HepG2 (cell line): ENCODE measurements around the gene AP5Z1. TPM values are rescaled to one million over a fixed set of nuclear protein-coding genes. Genes with fewer than 3 reads are reported as not detected.

Experiments
- ATAC-seq: fragments of 200-7000 bp; cut with Tn5 transposase; 3 replicates; pipeline ENCODE4 v1.9.1; 2020; ENCODE audit warnings: mild to moderate bottlenecking, moderate library complexity
- BruUV-seq: library from RNA; stranded (reverse); fragments of 400-500 nt; replicated peaks from 2 replicates; lab custom pipeline; 2021; lab: Mats Ljungman, UMichigan
- CTCF ChIA-PET: fragments of 300-600 bp; formaldehyde crosslinking; extraction: SDS; loops from one replicate; lab custom pipeline; 2021; ENCODE audit warnings: low total read pairs, inconsistent platforms, low intra/inter-chr PET ratio; lab: Yijun Ruan, JAX
- POLR2A ChIA-PET: fragments of 350-600 bp; sonication (Branson Sonifier 250); formaldehyde crosslinking; loops from one replicate; lab custom pipeline; 2020; ENCODE audit warnings: antibody characterized with exemption, inconsistent platforms; lab: Yijun Ruan, JAX
- DNase-seq: peaks from one replicate; pipeline ENCODE4 v3.0.0-alpha.2; 2015; ENCODE audit warnings: low spot score
- FAIRE-seq: peaks from 3 replicates; lab custom pipeline; 2011; peaks lifted over from hg19 to GRCh38; lab: Jason Lieb, UNC
- H2AFZ ChIP-seq: one replicate; pipeline ENCODE4 v1.6.1; 2011; ENCODE audit warnings: low read length, inconsistent platforms
- H3K27ac ChIP-seq: fragments of 300-600 bp; 3 replicates; pipeline ENCODE4 v1.8.0; 2011; ENCODE audit warnings: mixed run types, mild to moderate bottlenecking, mixed read lengths, low read length, inconsistent platforms; ENCODE audit not compliant: insufficient read depth; ENCODE audit errors: extremely low read length
- H3K27me3 ChIP-seq, 2 experiments: fragments of 200-600 bp in 1 of 2; 2 replicates in 1 of 2; 3 replicates in 1 of 2; pipeline versions ENCODE4 v1.6.0 to v1.8.0; 2011; ENCODE audit warnings: low read length in 2 of 2, mild to moderate bottlenecking in 2 of 2, moderate library complexity in 2 of 2, inconsistent platforms in 1 of 2; ENCODE audit not compliant: insufficient read depth in 2 of 2, control insufficient read depth in 1 of 2
- H3K36me3 ChIP-seq, 2 experiments: fragments of 200-600 bp in 1 of 2; replicated peaks in 1 of 2; 2 replicates in 1 of 2; 3 replicates in 1 of 2; pipeline versions ENCODE4 v1.5.1 to v1.8.0; 2011; ENCODE audit warnings: low read length in 2 of 2, inconsistent platforms in 1 of 2; ENCODE audit not compliant: insufficient read depth in 2 of 2, control insufficient read depth in 1 of 2
- H3K4me1 ChIP-seq: 2 replicates; pipeline ENCODE4 v1.5.1; 2012; ENCODE audit warnings: low read length, inconsistent platforms; ENCODE audit not compliant: insufficient read depth
- H3K4me2 ChIP-seq: 2 replicates; pipeline ENCODE4 v1.6.0; 2011; ENCODE audit warnings: low read depth, low read length, inconsistent platforms
- H3K4me3 ChIP-seq, 3 experiments: fragments of 200-600 bp in 1 of 3; sonication (generic), shearing (Covaris generic) in 1 of 3; replicated peaks in 1 of 3; 2 replicates each; pipeline ENCODE4 v1.5.1; 2011 to 2016; ENCODE audit warnings: low read length in 3 of 3, inconsistent platforms in 2 of 3, low read depth in 2 of 3, mild to moderate bottlenecking in 2 of 3, control low read depth in 1 of 3, mixed read lengths in 1 of 3; ENCODE audit not compliant: insufficient read depth in 1 of 3
- H3K79me2 ChIP-seq: one replicate; pipeline ENCODE4 v1.6.1; 2011; ENCODE audit warnings: low read length, inconsistent platforms; ENCODE audit not compliant: insufficient read depth
- H3K9ac ChIP-seq: 2 replicates; pipeline ENCODE4 v1.6.0; 2011; ENCODE audit warnings: mild to moderate bottlenecking, low read depth, low read length, inconsistent platforms; ENCODE audit not compliant: insufficient read depth
- H3K9me3 ChIP-seq: 2 replicates; pipeline ENCODE4 v1.5.1; 2012; ENCODE audit warnings: mild to moderate bottlenecking, low read length
- H4K20me1 ChIP-seq: 2 replicates; pipeline ENCODE4 v1.6.0; 2011; ENCODE audit warnings: inconsistent platforms, mild to moderate bottlenecking, low read length, moderate library complexity; ENCODE audit not compliant: insufficient read depth
- ATRX ChIP-seq: sonication (generic); formaldehyde crosslinking; IDR thresholded peaks from 2 replicates; pipeline ENCODE4 v1.4.0; 2020; ENCODE audit warnings: missing genetic modification reagents, borderline replicate concordance
- BORCS8-MEF2B ChIP-seq: sonication (generic); formaldehyde crosslinking; IDR thresholded peaks from 2 replicates; pipeline ENCODE4 v1.8.0; 2022; ENCODE audit warnings: mild to moderate bottlenecking, missing genetic modification reagents
- CEBPG ChIP-seq: IDR thresholded peaks from 2 replicates; pipeline ENCODE4 v1.6.1; 2016
- JDP2 ChIP-seq: sonication (generic); formaldehyde crosslinking; IDR thresholded peaks from 2 replicates; pipeline ENCODE4 v1.8.1; 2022; ENCODE audit warnings: missing genetic modification reagents, borderline replicate concordance
- RNF2 ChIP-seq: fragments of 450-650 bp; conservative IDR thresholded peaks from 2 replicates; pipeline ENCODE4 v1.6.1; 2016; ENCODE audit warnings: low read depth
- ZNF274 ChIP-seq: sonication (generic); formaldehyde crosslinking; IDR thresholded peaks from 2 replicates; pipeline ENCODE4 v1.5.1; 2020; ENCODE audit warnings: mild to moderate bottlenecking, missing genetic modification reagents
- ZNF367 ChIP-seq: sonication (generic); formaldehyde crosslinking; IDR thresholded peaks from 2 replicates; pipeline ENCODE4 v1.4.0; 2020; ENCODE audit warnings: missing genetic modification reagents, borderline replicate concordance
- WGBS: methylation state at CpG from one replicate; pipeline ENCODE4 v1.1.6; 2017; ENCODE audit warnings: low lambda C conversion rate; 5-methylcytosine and 5-hydroxymethylcytosine counted together
- in situ Hi-C: cut with HindIII; loops from 2 replicates; pipeline ENCODE4 v1.10.0; 2017; ENCODE audit warnings: low pct_unique_long_range_greater_than_20kb; ENCODE audit not compliant: extremely low pct_ligation_motif_present
- intact Hi-C: fragments of 100-400 bp; cut with micrococcal nuclease; formaldehyde crosslinking; loops from one replicate; pipeline ENCODE4 v1.10.0; 2022; ENCODE audit not compliant: unreplicated experiment
- polyA plus RNA-seq, 8 experiments: library from polyadenylated mRNA; depleted of rRNA in 3 of 8; stranded (reverse) in 7 of 8; unstranded in 1 of 8; fragments of >200 nt; fragmentation: Illumina TruSeq in 4 of 8; extraction: Trizol in 4 of 8; gene quantifications; 2 replicates each; pipeline versions ENCODE4 v1.2.1 to v1.2.3, GENCODE V29; 2011 to 2016; ENCODE audit warnings: low read depth in 4 of 8, missing spikeins in 1 of 8, mixed read lengths in 1 of 8; ENCODE audit not compliant: insufficient read depth in 1 of 8
- total RNA-seq, 5 experiments: library from RNA; depleted of rRNA; stranded (reverse); fragments of >200 nt; fragmentation: Illumina TruSeq; extraction: Trizol; gene quantifications; 2 replicates each; pipeline ENCODE4 v1.2.3, GENCODE V29; 2016; ENCODE audit warnings: low read depth in 1 of 5
- TF ChIP-seq, protein P1 (sequence below): sonication (generic); formaldehyde crosslinking; IDR thresholded peaks from 2 replicates; pipeline ENCODE4 v1.8.1; 2023; ENCODE audit warnings: mild to moderate bottlenecking, moderate library complexity, missing genetic modification reagents
- TF ChIP-seq, protein P2 (sequence below): sonication (generic); formaldehyde crosslinking; IDR thresholded peaks from 2 replicates; pipeline ENCODE4 v1.5.0; 2020; ENCODE audit warnings: mild to moderate bottlenecking, missing genetic modification reagents

The AP5Z1 gene
- total and polyA plus RNA-seq, 2 of the 13 experiments (the other 11 are each of a cell fraction or from before 2014, with no cell fraction given) = 9.3 to 15.1 TPM

DNA sequence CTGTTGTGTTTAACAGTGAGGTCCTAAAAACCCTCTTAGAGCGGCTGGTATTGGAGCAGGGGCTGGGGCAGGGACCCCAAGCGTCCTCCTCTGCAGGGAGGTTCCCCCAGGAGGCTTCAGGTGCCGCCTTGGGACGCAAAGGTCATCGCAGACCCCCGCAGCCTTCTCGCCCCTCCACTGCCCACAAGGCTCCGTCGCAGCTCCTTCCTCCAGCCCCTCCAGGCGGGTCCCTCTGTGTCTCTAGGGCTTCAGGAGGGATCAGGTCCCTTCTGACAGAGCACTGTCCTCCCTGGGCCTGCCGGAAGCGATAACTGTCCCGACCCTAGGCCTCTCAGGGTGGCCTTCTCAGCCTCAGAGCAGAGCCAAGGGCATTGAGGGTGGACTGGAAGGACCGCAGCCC lies 26.1 kb upstream of the AP5Z1 start:
- Histone ChIP-seq H3K4me1 (peaks cover 30% of the 10 kb centered on the region), H3K9me3 (no peaks in the 10 kb centered on the region), H3K27ac (no peak overlapping the region), H3K27me3 (no peaks in the 10 kb centered on the region), H4K20me1 (peaks cover 16% of the 10 kb centered on the region; the same call in 1 of the 2 replicates), H3K36me3 (peaks cover 17 to 53% of the 10 kb centered on the region in 2 experiments; a peak in 4 of 5 replicates), H3K79me2 (peaks cover 30% of the 10 kb centered on the region), H3K9ac (no peak overlapping the region), H3K4me2 (no peak overlapping the region), H3K4me3 (no peak overlapping the region), H2AFZ (no peak overlapping the region)
- TF ChIP-seq ZNF274 (no peak), ATRX (CRISPR knock-in tag) (no peak), JDP2 (CRISPR knock-in tag) (no peak), CEBPG (CRISPR knock-in tag) (no peak), RNF2 (no peak), BORCS8-MEF2B (no peak)
- TF ChIP-seq, protein P1, sequence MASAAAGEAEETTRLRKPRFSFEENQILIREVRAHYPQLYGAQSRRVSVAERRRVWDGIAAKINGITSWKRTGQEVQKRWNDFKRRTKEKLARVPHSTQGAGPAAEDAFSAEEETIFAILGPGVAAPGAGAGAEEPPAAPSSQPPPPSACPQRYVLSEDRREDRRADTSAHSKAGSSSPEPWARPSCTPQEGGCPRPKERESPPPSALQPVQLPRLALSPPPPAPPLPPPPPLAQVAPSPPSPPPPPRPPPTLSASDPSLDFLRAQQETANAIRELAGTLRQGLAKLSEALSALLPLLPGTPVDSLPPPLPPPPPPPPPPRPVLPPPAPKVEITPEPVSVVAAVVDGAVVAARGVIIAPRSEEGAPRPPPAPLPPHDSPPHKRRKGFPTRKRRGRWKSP = no peak
- in situ Hi-C loops = no loop called here
- intact Hi-C loops = no loop called here
- WGBS = 96% methylated on average over 11 of the region's 14 CpGs
- ChIA-PET CTCF (no interaction called here), POLR2A (interaction anchor here (0.9 kb wide), 1 partner anchor 26 kb away, joined by 3 read pairs; the partner anchor contains the start of gene AP5Z1)
- DNase-seq (no peak), ATAC-seq (no peak), FAIRE-seq (no peak)
- BruUV-seq = no TSS peak

DNA sequence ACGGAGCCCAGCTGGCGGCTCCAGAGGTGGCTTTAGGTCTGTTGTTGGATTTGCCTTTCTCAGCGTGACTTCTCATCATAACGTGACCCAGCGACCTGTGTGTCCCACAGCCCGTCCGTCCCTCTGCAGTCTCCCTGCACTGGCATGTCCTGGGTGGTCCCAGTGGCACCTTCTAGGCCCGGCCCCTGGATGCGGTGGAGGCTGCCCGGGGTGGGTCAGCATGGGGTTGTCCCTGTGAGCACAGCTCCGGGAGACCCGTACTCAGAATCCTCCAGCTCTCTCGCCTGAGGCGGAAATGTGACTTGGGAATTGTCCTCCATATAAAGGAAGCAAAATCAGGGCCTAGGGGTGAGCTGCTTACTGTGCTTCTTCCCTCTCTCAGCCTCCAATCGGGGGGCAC lies 25.6 kb upstream of the AP5Z1 start:
- Histone ChIP-seq H3K4me2 (no peak overlapping the region), H3K79me2 (peaks cover 30% of the 10 kb centered on the region), H3K4me1 (peaks cover 25% of the 10 kb centered on the region), H4K20me1 (peaks cover 16% of the 10 kb centered on the region; the same call in 1 of the 2 replicates), H3K27ac (no peak overlapping the region), H2AFZ (no peak overlapping the region), H3K27me3 (no peaks in the 10 kb centered on the region), H3K36me3 (peaks cover 20 to 57% of the 10 kb centered on the region in 2 experiments; a peak in 4 of 5 replicates), H3K4me3 (no peak overlapping the region), H3K9ac (no peak overlapping the region), H3K9me3 (no peaks in the 10 kb centered on the region)
- no peak for FAIRE-seq
- ChIA-PET CTCF (no interaction called here), POLR2A (interaction anchor here (0.9 kb wide), 1 partner anchor 26 kb away, joined by 3 read pairs; the partner anchor contains the start of gene AP5Z1)
- no peak for DNase-seq
- WGBS = 92% methylated on average over 2 of the region's 15 CpGs
- intact Hi-C loops = no loop called here
- no peak for ATAC-seq
- in situ Hi-C loops = loop anchor here (5.0 to 25.0 kb wide), 2 partner anchors 67 to 137 kb away; partner anchors contain the start of gene FOXK1
- BruUV-seq = no TSS peak
- TF ChIP-seq ZNF367 (CRISPR knock-in tag) = no peak
- TF ChIP-seq, protein P2, sequence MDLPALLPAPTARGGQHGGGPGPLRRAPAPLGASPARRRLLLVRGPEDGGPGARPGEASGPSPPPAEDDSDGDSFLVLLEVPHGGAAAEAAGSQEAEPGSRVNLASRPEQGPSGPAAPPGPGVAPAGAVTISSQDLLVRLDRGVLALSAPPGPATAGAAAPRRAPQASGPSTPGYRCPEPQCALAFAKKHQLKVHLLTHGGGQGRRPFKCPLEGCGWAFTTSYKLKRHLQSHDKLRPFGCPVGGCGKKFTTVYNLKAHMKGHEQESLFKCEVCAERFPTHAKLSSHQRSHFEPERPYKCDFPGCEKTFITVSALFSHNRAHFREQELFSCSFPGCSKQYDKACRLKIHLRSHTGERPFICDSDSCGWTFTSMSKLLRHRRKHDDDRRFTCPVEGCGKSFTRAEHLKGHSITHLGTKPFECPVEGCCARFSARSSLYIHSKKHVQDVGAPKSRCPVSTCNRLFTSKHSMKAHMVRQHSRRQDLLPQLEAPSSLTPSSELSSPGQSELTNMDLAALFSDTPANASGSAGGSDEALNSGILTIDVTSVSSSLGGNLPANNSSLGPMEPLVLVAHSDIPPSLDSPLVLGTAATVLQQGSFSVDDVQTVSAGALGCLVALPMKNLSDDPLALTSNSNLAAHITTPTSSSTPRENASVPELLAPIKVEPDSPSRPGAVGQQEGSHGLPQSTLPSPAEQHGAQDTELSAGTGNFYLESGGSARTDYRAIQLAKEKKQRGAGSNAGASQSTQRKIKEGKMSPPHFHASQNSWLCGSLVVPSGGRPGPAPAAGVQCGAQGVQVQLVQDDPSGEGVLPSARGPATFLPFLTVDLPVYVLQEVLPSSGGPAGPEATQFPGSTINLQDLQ = no peak
